K562 (cell line): ENCODE results near the gene COMP. TPM values are rescaled to one million over a fixed set of nuclear protein-coding genes. Genes with fewer than 3 reads are reported as not detected.
A peak's percentile ranks its signal among the peaks of the same experiment; 100 is the strongest.

Experiments used
- ARNT ChIP-seq, 2 experiments: fragments of 450-650 bp; IDR thresholded peaks; 2 replicates each; pipeline ENCODE4 v1.6.1; 2016; ENCODE audit warnings: mild to moderate bottlenecking in 1 of 2
- BHLHE40 ChIP-seq: IDR thresholded peaks from 2 replicates; pipeline ENCODE4 v1.6.1; 2011; ENCODE audit warnings: low read length, improper control_type of control experiment
- BRF1 ChIP-seq: IDR thresholded peaks from 3 replicates; pipeline ENCODE4 v1.6.1; 2011; ENCODE audit warnings: borderline replicate concordance, mild to moderate bottlenecking; ENCODE audit not compliant: insufficient read length; ENCODE audit errors: extremely low read depth
- CBX8 ChIP-seq: fragments of 200-600 bp; sonication (generic); IDR thresholded peaks from 2 replicates; pipeline ENCODE4 v1.6.1; 2012; ENCODE audit warnings: borderline replicate concordance, mixed run types, low read depth, mild to moderate bottlenecking, moderate library complexity, mixed read lengths, low read length, control low read depth, inconsistent platforms; ENCODE audit not compliant: poor library complexity, severe bottlenecking; ENCODE audit errors: extremely low read depth
- EP300 ChIP-seq: IDR thresholded peaks from 2 replicates; pipeline ENCODE4 v1.6.1; 2012; ENCODE audit warnings: low read length, improper control_type of control experiment
- FUS ChIP-seq: fragments of 200-400 bp; formaldehyde crosslinking; optimal IDR thresholded peaks from 2 replicates; pipeline ENCODE3; 2017; ENCODE audit warnings: low read depth, low read length
- HDAC1 ChIP-seq, 2 experiments: fragments of 450-650 bp; IDR thresholded peaks; 2 replicates each; pipeline ENCODE4 v1.6.1; 2016 to 2017; ENCODE audit warnings: inconsistent platforms in 1 of 2, mild to moderate bottlenecking in 1 of 2, moderate library complexity in 1 of 2
- HNRNPL ChIP-seq: fragments of 200-400 bp; formaldehyde crosslinking; IDR thresholded peaks from 2 replicates; pipeline ENCODE4 v1.6.1; 2017; ENCODE audit warnings: low read depth, mild to moderate bottlenecking, low read length
- KDM1A ChIP-seq, 2 experiments: fragments of 450-650 bp; IDR thresholded peaks; 2 replicates each; pipeline ENCODE4 v1.6.1; 2016; ENCODE audit warnings: mild to moderate bottlenecking in 2 of 2
- MYNN ChIP-seq, 2 experiments: sonication (generic); formaldehyde crosslinking in 1 of 2; IDR thresholded peaks; 2 replicates each; pipeline versions ENCODE4 v1.5.0 to v1.6.1; 2016 to 2020; ENCODE audit warnings: antibody characterized with exemption in 1 of 2, missing genetic modification reagents in 1 of 2
- OTX1 ChIP-seq: fragments of 450-650 bp; formaldehyde crosslinking; IDR thresholded peaks from 2 replicates; pipeline ENCODE4 v1.4.0; 2022; ENCODE audit warnings: mild to moderate bottlenecking
- PTTG1 ChIP-seq: fragments of 450-650 bp; IDR thresholded peaks from 2 replicates; pipeline ENCODE4 v1.6.1; 2016; ENCODE audit warnings: low read depth, mild to moderate bottlenecking, missing genetic modification characterization, missing compliant biosample characterization
- SETDB1 ChIP-seq: IDR thresholded peaks from one replicate; pipeline ENCODE4 v1.6.1; 2012; ENCODE audit warnings: low read length, control low read depth, inconsistent platforms
- SRSF3 ChIP-seq: fragments of 200-400 bp; formaldehyde crosslinking; IDR thresholded peaks from 2 replicates; pipeline ENCODE4 v1.6.1; 2016; ENCODE audit warnings: mild to moderate bottlenecking, low read length, moderate library complexity; ENCODE audit not compliant: insufficient read depth
- TAL1 ChIP-seq: fragments of 450-650 bp; IDR thresholded peaks from 2 replicates; pipeline ENCODE4 v1.6.1; 2016; ENCODE audit warnings: mild to moderate bottlenecking
- ZNF384 ChIP-seq: IDR thresholded peaks from 2 replicates; pipeline ENCODE4 v1.6.1; 2012; ENCODE audit warnings: low read depth, low read length, improper control_type of control experiment
- ZNF408 ChIP-seq: fragments of 250-450 bp; sonication (Bioruptor Pico); IDR thresholded peaks from 2 replicates; pipeline ENCODE4 v1.4.0; 2020; ENCODE audit warnings: low read depth, mild to moderate bottlenecking, moderate library complexity
- ZNF583 ChIP-seq: fragments of 250-450 bp; sonication (Bioruptor Pico); IDR thresholded peaks from 2 replicates; pipeline ENCODE4 v1.4.0; 2020
- polyA plus RNA-seq, 8 experiments: library from polyadenylated mRNA; depleted of rRNA in 4 of 8; stranded (reverse) in 5 of 8; unstranded in 3 of 8; fragments of >200 nt; fragmentation: Nextera tagmentation in 2 of 8; fragmentation: Illumina TruSeq in 1 of 8; extraction: Ambion mirVana in 2 of 8; extraction: Trizol in 1 of 8; gene quantifications; 2 replicates each; pipeline versions ENCODE4 v1.2.1 to v1.2.3, GENCODE V29; 2011 to 2014; ENCODE audit warnings: inconsistent platforms in 1 of 8, missing spikeins in 1 of 8
- total RNA-seq, 7 experiments: library from RNA; depleted of rRNA in 6 of 7; stranded (reverse); fragments of >200 nt in 6 of 7; fragmentation: Illumina TruSeq in 2 of 7; extraction: Trizol in 2 of 7; gene quantifications; 2 replicates each; pipeline versions ENCODE4 v1.2.1 to v1.2.3, GENCODE V29; 2011 to 2021; ENCODE audit warnings: low replicate concordance in 1 of 7
- TF ChIP-seq, protein P1 (sequence below): fragments of 450-650 bp; formaldehyde crosslinking; IDR thresholded peaks from 2 replicates; pipeline ENCODE4 v1.4.0; 2020; ENCODE audit warnings: mild to moderate bottlenecking, mixed read lengths
- TF ChIP-seq, protein P2 (sequence below): fragments of 250-450 bp; sonication (Bioruptor Pico); IDR thresholded peaks from 2 replicates; pipeline ENCODE4 v1.5.0; 2021; ENCODE audit warnings: mild to moderate bottlenecking, moderate library complexity
- TF ChIP-seq, protein P3 (sequence below): fragments of 250-450 bp; sonication (Bioruptor Pico); IDR thresholded peaks from 2 replicates; pipeline ENCODE4 v1.8.0; 2022; ENCODE audit warnings: moderate library complexity, mild to moderate bottlenecking, inconsistent platforms
- TF ChIP-seq, protein P4 (sequence below): fragments of 250-450 bp; sonication (Bioruptor Pico); IDR thresholded peaks from 2 replicates; pipeline ENCODE4 v1.8.0; 2022; ENCODE audit warnings: inconsistent platforms

The COMP gene
- total and polyA plus RNA-seq, 9 of the 15 experiments (the other 6 are each of a cell fraction or from before 2014, with no cell fraction given) = 0.07 TPM; not detected in 8

DNA sequence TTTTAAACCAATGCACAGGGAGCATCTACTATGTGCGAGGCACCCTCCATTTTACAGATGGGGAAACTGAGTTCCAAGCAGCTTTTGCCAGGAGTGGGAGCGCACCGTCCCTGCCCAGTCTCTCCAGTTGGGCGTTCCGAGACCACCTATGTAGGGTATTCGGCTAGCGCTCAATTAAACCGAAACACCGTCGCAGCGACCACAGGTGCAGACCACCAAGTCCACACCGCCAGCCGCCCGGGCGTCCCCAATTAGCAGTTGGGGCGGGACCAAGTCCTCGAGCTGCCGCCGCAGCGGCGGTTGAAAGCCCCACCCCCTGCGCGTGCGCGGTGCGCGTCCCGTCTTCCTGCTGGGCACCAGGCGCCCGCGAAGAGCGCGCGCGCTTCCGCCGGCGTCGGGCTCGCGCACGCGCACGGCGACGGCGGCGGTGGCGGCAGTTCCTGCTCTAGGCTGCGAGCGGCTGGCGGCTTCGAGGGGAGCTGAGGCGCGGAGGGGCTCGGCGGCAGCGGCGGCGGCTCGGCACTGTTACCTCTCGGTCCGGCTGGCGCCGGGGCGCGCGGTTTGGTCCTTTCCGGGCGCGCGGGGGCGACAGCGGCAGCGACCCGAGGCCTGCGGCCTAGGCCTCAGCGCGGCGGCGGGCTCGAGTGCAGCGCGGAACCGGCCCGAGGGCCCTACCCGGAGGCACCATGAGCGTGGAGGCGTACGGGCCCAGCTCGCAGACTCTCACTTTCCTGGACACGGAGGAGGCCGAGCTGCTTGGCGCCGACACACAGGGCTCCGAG, 40.6 kb upstream of the COMP start, which contains the start of gene UPF1 (continued):
- no peak for TF ChIP-seq MYNN (IDR thresholded peaks at IDR 0.05)
- no peak for TF ChIP-seq MYNN (CRISPR knock-in tag; IDR thresholded peaks at IDR 0.05)
- TF ChIP-seq TAL1 = no peak
- TF ChIP-seq, protein P1, sequence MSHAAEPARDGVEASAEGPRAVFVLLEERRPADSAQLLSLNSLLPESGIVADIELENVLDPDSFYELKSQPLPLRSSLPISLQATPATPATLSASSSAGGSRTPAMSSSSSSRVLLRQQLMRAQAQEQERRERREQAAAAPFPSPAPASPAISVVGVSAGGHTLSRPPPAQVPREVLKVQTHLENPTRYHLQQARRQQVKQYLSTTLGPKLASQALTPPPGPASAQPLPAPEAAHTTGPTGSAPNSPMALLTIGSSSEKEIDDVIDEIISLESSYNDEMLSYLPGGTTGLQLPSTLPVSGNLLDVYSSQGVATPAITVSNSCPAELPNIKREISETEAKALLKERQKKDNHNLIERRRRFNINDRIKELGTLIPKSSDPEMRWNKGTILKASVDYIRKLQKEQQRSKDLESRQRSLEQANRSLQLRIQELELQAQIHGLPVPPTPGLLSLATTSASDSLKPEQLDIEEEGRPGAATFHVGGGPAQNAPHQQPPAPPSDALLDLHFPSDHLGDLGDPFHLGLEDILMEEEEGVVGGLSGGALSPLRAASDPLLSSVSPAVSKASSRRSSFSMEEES (CRISPR knock-in tag) = no peak
- peak; percentile 76; the same call in 1 of the 2 replicates for TF ChIP-seq ZNF583
- no peak for TF ChIP-seq SRSF3
- TF ChIP-seq FUS = peak; percentile 41
- TF ChIP-seq BRF1 = no peak
- no peak for TF ChIP-seq ZNF384
- TF ChIP-seq HDAC1 (IDR thresholded peaks at IDR 0.05) = no peak
- no peak for TF ChIP-seq ARNT (IDR thresholded peaks at IDR 0.05)
- TF ChIP-seq CBX8 = no peak
- peak; percentile 15 for TF ChIP-seq SETDB1
- peak; percentile 44; the same call in 1 of the 2 replicates for TF ChIP-seq BHLHE40
- no peak for TF ChIP-seq PTTG1 (tag)
- no peak for TF ChIP-seq OTX1
- peak; percentile 43; the same call in 1 of the 2 replicates for TF ChIP-seq HNRNPL
- TF ChIP-seq, protein P2, sequence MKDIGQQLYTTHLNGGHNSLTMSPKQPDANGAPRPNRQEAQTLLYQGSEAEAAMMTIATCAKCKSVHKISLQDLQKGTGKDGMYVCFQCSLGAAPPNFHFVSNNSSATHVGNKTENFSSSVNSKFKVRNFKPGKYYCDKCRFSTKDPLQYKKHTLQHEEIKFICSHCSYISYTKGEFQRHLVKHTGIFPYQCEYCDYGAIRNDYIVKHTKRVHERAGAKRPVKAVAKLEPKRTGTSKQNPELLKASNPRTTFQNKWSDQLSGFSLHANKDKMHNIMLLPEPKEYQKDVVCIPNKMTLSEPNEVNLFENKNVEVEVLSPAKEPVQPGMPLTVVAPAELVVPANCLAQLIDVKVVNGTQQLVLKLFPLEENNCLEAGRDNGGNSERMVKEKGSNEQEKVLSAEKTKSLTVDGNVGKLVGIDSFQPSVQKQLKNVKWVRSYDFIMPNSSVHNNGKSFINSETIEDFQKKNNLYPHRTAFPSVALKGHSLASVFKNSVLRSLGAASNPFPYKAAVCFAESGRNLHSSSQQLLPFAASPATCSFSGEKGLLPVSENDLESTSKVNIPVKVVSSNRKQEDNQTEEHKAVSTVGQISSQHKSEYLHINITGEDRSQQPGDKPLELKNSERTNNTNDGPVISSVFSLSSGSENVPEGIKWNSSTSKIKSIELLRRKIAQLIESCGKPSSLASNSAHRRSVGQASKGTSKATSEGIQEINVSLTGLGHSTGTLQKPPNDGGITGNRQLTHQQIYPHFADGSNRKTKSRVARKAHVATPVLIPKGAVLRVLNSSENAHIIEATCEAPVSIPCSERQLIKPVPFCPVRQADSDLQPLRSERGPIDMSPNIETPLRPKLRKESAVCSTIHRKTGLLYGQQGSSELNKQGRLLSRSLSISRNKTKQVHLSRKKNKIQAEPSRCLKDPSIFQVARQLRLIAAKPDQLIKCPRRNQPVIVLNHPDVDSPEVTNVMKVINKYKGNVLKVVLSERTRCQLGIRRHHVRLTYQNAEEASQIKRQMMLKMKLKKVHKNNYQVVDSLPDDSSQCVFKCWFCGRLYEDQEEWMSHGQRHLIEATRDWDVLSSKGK = no peak
- TF ChIP-seq, protein P3, sequence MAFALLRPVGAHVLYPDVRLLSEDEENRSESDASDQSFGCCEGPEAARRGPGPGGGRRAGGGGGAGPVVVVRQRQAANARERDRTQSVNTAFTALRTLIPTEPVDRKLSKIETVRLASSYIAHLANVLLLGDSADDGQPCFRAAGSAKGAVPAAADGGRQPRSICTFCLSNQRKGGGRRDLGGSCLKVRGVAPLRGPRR (CRISPR knock-in tag) = no peak
- 0 out of 2 replicates have a peak, but pooled peaks have one; percentile 5 for TF ChIP-seq EP300
- TF ChIP-seq, protein P4, sequence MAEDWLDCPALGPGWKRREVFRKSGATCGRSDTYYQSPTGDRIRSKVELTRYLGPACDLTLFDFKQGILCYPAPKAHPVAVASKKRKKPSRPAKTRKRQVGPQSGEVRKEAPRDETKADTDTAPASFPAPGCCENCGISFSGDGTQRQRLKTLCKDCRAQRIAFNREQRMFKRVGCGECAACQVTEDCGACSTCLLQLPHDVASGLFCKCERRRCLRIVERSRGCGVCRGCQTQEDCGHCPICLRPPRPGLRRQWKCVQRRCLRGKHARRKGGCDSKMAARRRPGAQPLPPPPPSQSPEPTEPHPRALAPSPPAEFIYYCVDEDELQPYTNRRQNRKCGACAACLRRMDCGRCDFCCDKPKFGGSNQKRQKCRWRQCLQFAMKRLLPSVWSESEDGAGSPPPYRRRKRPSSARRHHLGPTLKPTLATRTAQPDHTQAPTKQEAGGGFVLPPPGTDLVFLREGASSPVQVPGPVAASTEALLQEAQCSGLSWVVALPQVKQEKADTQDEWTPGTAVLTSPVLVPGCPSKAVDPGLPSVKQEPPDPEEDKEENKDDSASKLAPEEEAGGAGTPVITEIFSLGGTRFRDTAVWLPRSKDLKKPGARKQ (CRISPR knock-in tag) = no peak
- no peak for TF ChIP-seq ZNF408 (CRISPR knock-in tag)
- TF ChIP-seq KDM1A (IDR thresholded peaks at IDR 0.05) = no peak; a peak in 1 of 4 replicates
